Measurements from ENCODE around the gene NME7. TPM values are rescaled to one million over a fixed set of nuclear protein-coding genes. Genes with fewer than 3 reads are reported as not detected.

Gene NME7
- total and polyA plus RNA-seq, 2 experiments from 2014 or later: 39.1 to 48.5 TPM

GRCh38 chr1:169214598-169214997 is 153.0 kb downstream of the NME7 start (continued):
- no peak for TF ChIP-seq CREB1 (CRISPR knock-in tag; IDR thresholded peaks at IDR 0.05; ENCODE audit: low read depth)
- no peak for TF ChIP-seq STAT1 (IDR thresholded peaks at IDR 0.05; ENCODE audit: unreplicated experiment)
- TF ChIP-seq, protein P1, sequence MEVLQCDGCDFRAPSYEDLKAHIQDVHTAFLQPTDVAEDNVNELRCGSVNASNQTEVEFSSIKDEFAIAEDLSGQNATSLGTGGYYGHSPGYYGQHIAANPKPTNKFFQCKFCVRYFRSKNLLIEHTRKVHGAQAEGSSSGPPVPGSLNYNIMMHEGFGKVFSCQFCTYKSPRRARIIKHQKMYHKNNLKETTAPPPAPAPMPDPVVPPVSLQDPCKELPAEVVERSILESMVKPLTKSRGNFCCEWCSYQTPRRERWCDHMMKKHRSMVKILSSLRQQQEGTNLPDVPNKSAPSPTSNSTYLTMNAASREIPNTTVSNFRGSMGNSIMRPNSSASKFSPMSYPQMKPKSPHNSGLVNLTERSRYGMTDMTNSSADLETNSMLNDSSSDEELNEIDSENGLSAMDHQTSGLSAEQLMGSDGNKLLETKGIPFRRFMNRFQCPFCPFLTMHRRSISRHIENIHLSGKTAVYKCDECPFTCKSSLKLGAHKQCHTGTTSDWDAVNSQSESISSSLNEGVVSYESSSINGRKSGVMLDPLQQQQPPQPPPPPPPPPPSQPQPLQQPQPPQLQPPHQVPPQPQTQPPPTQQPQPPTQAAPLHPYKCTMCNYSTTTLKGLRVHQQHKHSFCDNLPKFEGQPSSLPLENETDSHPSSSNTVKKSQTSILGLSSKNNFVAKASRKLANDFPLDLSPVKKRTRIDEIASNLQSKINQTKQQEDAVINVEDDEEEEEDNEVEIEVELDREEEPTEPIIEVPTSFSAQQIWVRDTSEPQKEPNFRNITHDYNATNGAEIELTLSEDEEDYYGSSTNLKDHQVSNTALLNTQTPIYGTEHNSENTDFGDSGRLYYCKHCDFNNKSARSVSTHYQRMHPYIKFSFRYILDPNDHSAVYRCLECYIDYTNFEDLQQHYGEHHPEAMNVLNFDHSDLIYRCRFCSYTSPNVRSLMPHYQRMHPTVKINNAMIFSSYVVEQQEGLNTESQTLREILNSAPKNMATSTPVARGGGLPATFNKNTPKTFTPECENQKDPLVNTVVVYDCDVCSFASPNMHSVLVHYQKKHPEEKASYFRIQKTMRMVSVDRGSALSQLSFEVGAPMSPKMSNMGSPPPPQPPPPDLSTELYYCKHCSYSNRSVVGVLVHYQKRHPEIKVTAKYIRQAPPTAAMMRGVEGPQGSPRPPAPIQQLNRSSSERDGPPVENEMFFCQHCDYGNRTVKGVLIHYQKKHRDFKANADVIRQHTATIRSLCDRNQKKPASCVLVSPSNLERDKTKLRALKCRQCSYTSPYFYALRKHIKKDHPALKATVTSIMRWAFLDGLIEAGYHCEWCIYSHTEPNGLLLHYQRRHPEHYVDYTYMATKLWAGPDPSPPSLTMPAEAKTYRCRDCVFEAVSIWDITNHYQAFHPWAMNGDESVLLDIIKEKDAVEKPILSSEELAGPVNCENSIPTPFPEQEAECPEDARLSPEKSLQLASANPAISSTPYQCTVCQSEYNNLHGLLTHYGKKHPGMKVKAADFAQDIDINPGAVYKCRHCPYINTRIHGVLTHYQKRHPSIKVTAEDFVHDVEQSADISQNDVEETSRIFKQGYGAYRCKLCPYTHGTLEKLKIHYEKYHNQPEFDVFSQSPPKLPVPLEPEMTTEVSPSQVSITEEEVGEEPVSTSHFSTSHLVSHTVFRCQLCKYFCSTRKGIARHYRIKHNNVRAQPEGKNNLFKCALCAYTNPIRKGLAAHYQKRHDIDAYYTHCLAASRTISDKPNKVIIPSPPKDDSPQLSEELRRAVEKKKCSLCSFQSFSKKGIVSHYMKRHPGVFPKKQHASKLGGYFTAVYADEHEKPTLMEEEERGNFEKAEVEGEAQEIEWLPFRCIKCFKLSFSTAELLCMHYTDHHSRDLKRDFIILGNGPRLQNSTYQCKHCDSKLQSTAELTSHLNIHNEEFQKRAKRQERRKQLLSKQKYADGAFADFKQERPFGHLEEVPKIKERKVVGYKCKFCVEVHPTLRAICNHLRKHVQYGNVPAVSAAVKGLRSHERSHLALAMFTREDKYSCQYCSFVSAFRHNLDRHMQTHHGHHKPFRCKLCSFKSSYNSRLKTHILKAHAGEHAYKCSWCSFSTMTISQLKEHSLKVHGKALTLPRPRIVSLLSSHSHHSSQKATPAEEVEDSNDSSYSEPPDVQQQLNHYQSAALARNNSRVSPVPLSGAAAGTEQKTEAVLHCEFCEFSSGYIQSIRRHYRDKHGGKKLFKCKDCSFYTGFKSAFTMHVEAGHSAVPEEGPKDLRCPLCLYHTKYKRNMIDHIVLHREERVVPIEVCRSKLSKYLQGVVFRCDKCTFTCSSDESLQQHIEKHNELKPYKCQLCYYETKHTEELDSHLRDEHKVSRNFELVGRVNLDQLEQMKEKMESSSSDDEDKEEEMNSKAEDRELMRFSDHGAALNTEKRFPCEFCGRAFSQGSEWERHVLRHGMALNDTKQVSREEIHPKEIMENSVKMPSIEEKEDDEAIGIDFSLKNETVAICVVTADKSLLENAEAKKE (CRISPR knock-in tag; IDR thresholded peaks at IDR 0.05): no peak
- no peak for TF ChIP-seq ZNF114 (CRISPR knock-in tag; IDR thresholded peaks at IDR 0.05)
- TF ChIP-seq POLR2AphosphoS5 (IDR thresholded peaks at IDR 0.05; ENCODE audit: low read depth): no peak
- TF ChIP-seq ZNF331 (CRISPR knock-in tag; IDR thresholded peaks at IDR 0.05; ENCODE audit: low read depth): no peak
- TF ChIP-seq NANOG (IDR thresholded peaks at IDR 0.05; ENCODE audit: borderline replicate concordance): no peak

DNA sequence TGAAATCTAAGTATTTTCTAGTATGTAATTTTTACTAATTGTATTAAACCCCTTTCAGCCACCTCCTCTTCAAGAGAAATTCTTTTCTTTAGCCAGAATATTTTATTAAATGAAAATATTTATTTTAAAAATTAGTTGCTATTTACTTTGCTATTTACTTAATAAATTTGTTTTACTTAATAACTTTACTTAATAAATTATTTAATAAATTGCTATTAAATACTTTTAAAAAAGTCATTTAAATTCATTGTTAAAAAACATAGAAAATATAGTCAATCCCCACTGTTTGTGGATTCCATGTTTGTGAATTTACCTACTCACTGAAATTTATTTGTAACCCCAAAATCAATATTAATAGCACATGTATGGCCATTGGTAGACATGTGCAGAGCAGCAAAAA is 155.5 kb downstream of the NME7 start:
- DNase-seq (ENCODE audit: low spot score) (no peak), ATAC-seq (no peak)
- peaks cover 6% of the 10 kb centered on the region; the same call in 1 of the 2 replicates for H3K9me2 ChIP-seq (ENCODE audit: insufficient read depth)
- H3K9me3 Mint-ChIP-seq: peaks cover 10% of the 10 kb centered on the region; the same call in 2 of the 3 replicates
- H3K4me1 ChIP-seq (ENCODE audit: insufficient read depth): peaks cover 11% of the 10 kb centered on the region
- H3K27ac Mint-ChIP-seq: no peak overlapping the region
- H3K27me3 Mint-ChIP-seq (ENCODE audit: insufficient read depth, low read depth, poor library complexity): no peaks in the 10 kb centered on the region
- no peak overlapping the region for H2AFZ ChIP-seq
- H3K4me3 ChIP-seq: no peak overlapping the region
- no peak overlapping the region for H3K27ac ChIP-seq (ENCODE audit: low read depth)
- H3K4me3 Mint-ChIP-seq: no peak overlapping the region
- H4K20me1 ChIP-seq (replicated peaks; ENCODE audit: insufficient read depth): no peaks in the 10 kb centered on the region
- peaks cover 7% of the 10 kb centered on the region; the same call in 2 of the 3 replicates for H3K36me3 Mint-ChIP-seq (ENCODE audit: low read depth)
- no peaks in the 10 kb centered on the region for H3K36me3 ChIP-seq (ENCODE audit: insufficient read depth)
- H3K27me3 ChIP-seq (ENCODE audit: insufficient read depth): no peaks in the 10 kb centered on the region
- no peak overlapping the region for H3K4me2 ChIP-seq
- no peaks in the 10 kb centered on the region for H3K79me2 ChIP-seq (replicated peaks; ENCODE audit: insufficient read depth)
- H3F3A ChIP-seq (replicated peaks; ENCODE audit: low read depth): no peaks in the 10 kb centered on the region
- peaks cover 7% of the 10 kb centered on the region; the same call in 2 of the 3 replicates for H3K4me1 Mint-ChIP-seq
- TF ChIP-seq JUNB (IDR thresholded peaks at IDR 0.05; ENCODE audit: unreplicated experiment): no peak
- TF ChIP-seq, protein P2, sequence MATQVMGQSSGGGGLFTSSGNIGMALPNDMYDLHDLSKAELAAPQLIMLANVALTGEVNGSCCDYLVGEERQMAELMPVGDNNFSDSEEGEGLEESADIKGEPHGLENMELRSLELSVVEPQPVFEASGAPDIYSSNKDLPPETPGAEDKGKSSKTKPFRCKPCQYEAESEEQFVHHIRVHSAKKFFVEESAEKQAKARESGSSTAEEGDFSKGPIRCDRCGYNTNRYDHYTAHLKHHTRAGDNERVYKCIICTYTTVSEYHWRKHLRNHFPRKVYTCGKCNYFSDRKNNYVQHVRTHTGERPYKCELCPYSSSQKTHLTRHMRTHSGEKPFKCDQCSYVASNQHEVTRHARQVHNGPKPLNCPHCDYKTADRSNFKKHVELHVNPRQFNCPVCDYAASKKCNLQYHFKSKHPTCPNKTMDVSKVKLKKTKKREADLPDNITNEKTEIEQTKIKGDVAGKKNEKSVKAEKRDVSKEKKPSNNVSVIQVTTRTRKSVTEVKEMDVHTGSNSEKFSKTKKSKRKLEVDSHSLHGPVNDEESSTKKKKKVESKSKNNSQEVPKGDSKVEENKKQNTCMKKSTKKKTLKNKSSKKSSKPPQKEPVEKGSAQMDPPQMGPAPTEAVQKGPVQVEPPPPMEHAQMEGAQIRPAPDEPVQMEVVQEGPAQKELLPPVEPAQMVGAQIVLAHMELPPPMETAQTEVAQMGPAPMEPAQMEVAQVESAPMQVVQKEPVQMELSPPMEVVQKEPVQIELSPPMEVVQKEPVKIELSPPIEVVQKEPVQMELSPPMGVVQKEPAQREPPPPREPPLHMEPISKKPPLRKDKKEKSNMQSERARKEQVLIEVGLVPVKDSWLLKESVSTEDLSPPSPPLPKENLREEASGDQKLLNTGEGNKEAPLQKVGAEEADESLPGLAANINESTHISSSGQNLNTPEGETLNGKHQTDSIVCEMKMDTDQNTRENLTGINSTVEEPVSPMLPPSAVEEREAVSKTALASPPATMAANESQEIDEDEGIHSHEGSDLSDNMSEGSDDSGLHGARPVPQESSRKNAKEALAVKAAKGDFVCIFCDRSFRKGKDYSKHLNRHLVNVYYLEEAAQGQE (IDR thresholded peaks at IDR 0.05; ENCODE audit: unreplicated experiment): no peak
- TF ChIP-seq ZNF331 (CRISPR knock-in tag; IDR thresholded peaks at IDR 0.05; ENCODE audit: low read depth): no peak
- no peak for TF ChIP-seq STAT1 (IDR thresholded peaks at IDR 0.05; ENCODE audit: unreplicated experiment)
